ENCODE measurements around the gene COLGALT1.
A peak's percentile ranks its signal among the peaks of the same experiment; 100 is the strongest.
"Not testable (repeated sequence)": the region's sequence is repeated elsewhere in the genome, so short reads cannot be mapped to it uniquely, and the experiment has no call there.

COLGALT1 gene

GRCh38 chr19:17532557-17532956, 22.9 kb upstream of the COLGALT1 start:
- DNase-seq (ENCODE audit: low read depth) = no peak

- DNase-seq (ENCODE audit: low read depth) = no peak
Measured at GRCh38 chr19:17534767-17535166, 20.7 kb upstream of the COLGALT1 start.

- no peak for DNase-seq (ENCODE audit: low read depth)
Measured at GRCh38 chr19:17536955-17537354, 18.5 kb upstream of the COLGALT1 start.

- no peak for DNase-seq (ENCODE audit: low read depth)
Measured at GRCh38 chr19:17538684-17539237, 16.7 kb upstream of the COLGALT1 start.

- DNase-seq (ENCODE audit: low read depth) = peak; percentile 95
Measured at GRCh38 chr19:17539238-17540117, 16.0 kb upstream of the COLGALT1 start.

- no peak for DNase-seq (ENCODE audit: low read depth)
Measured at GRCh38 chr19:17540174-17540573, 15.3 kb upstream of the COLGALT1 start.

GRCh38 chr19:17541184-17541759, 14.2 kb upstream of the COLGALT1 start:
- no peak for DNase-seq (ENCODE audit: low read depth)

GRCh38 chr19:17542042-17542441, 13.4 kb upstream of the COLGALT1 start:
- no peak for DNase-seq (ENCODE audit: low read depth)

GRCh38 chr19:17542793-17543582, 12.5 kb upstream of the COLGALT1 start:
- DNase-seq (ENCODE audit: low read depth) = no peak

- no peak for DNase-seq (ENCODE audit: low read depth)
Measured at GRCh38 chr19:17543986-17544385, 11.5 kb upstream of the COLGALT1 start.

- no peak for DNase-seq (ENCODE audit: low read depth)
Measured at GRCh38 chr19:17544418-17544817, 11.0 kb upstream of the COLGALT1 start.

GRCh38 chr19:17548145-17548544, 7.3 kb upstream of the COLGALT1 start:
- no peak for DNase-seq (ENCODE audit: low read depth)

GRCh38 chr19:17549085-17549740, 6.2 kb upstream of the COLGALT1 start:
- DNase-seq (ENCODE audit: low read depth) = no peak

GRCh38 chr19:17550076-17550667, 5.3 kb upstream of the COLGALT1 start:
- no peak for DNase-seq (ENCODE audit: low read depth)

GRCh38 chr19:17552735-17553134, 2.7 kb upstream of the COLGALT1 start:
- not testable (repeated sequence) for DNase-seq (ENCODE audit: low read depth)

- no peak for DNase-seq (ENCODE audit: low read depth)
Measured at GRCh38 chr19:17553256-17553655, 2.2 kb upstream of the COLGALT1 start.

- DNase-seq (ENCODE audit: low read depth) = no peak
Measured at GRCh38 chr19:17554968-17555479, 425 bp upstream of the COLGALT1 start.

- no peak for DNase-seq (ENCODE audit: low read depth)
Measured at GRCh38 chr19:17555929-17556813, 722 bp downstream of the COLGALT1 start.

- no peak for DNase-seq (ENCODE audit: low read depth)
Measured at GRCh38 chr19:17556995-17557394, 1.5 kb downstream of the COLGALT1 start.

- no peak for DNase-seq (ENCODE audit: low read depth)
Measured at GRCh38 chr19:17557466-17557865, 2.0 kb downstream of the COLGALT1 start.
